Stimulated activated naive CD4-positive, alpha-beta T cell (primary cell): ENCODE results near the gene TCAIM.
A peak's percentile ranks its signal among the peaks of the same experiment; 100 is the strongest.
"Not testable (repeated sequence)": the region's sequence is repeated elsewhere in the genome, so short reads cannot be mapped to it uniquely, and the experiment has no call there.

ENCODE experiments used
- DNase-seq, 6 experiments: peaks; one replicate each; lab custom pipeline; 2025; lab: John Stamatoyannopoulos, UW

TCAIM gene

GRCh38 chr3:44416031-44417030, 77.8 kb downstream of the TCAIM start:
- DNase-seq, result no peak

GRCh38 chr3:44418118-44418517, 79.6 kb downstream of the TCAIM start:
- DNase-seq, result not testable (repeated sequence)

- DNase-seq, result no peak
Observed at GRCh38 chr3:44418549-44418948, 80.0 kb downstream of the TCAIM start.

- DNase-seq, result no peak
Observed at GRCh38 chr3:44419116-44419922, 80.8 kb downstream of the TCAIM start.

GRCh38 chr3:44419923-44420650, 81.5 kb downstream of the TCAIM start:
- no peak for DNase-seq

GRCh38 chr3:44420676-44421075, 82.1 kb downstream of the TCAIM start:
- no peak for DNase-seq

DNA sequence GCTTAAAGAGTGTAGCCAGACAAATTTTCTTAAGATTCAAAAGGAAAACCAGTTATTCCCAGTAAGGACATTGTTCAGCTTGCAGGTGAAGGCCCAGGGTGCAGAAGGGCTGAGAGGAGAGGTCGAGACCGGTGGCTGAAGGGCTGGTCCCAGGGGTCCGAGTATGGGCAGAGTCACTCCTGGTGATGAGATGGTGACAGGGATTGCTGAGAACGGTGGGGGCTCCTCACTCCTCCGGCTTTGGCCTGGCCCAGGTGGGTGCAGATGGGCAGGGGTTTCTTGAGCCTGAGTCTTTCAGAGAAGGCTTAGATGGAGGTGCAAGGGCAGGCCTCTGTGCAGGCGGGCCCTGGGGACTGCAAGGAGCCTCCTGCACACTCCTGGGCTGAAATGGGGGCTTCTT, 82.7 kb downstream of the TCAIM start:
- no peak for DNase-seq

GRCh38 chr3:44424758-44425157, 86.2 kb downstream of the TCAIM start:
- DNase-seq, result no peak

- no peak for DNase-seq
Observed at GRCh38 chr3:44427683-44428082, 89.1 kb downstream of the TCAIM start.

DNA sequence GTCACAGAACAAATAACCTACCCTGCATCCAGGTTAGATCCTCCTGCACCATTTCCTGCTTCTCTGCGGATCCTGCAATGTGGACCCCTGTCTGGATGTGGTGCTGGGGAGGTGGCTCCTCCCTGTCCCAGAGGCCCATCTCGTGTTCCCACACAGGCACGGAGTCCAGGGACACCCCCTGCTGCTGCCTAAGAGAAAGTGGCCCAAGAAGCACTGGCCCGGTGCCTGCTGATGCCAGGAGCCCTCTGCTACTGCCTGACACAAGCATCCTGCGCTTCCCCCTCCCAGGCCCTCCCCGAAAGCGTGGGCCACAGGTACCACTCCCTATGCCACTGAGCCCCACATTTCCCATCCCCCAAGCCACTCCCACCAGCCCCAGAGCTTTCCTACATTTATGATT, 90.3 kb downstream of the TCAIM start:
- no peak for DNase-seq

- no peak for DNase-seq
Observed at GRCh38 chr3:44429459-44429858, 90.9 kb downstream of the TCAIM start.

DNA sequence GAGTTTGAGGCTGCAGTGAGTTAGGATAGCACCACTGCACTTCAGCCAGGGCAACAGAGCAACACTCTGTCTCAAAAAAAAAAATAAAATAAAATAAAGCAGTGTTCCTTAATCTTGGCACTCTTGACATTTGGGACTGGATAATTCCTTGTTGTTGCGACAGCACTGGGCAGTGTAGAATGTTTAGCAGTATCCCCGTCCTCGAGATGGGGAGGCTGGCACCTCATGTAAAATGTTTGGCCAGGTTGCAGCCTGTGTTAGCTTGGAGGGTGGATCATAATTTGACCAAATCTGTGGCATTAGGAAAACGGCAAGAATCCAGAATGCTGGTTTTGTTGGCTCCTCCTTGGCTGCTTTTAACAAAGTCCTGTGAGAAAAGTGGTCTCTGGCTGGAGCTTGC, 91.9 kb downstream of the TCAIM start:
- no peak for DNase-seq

- DNase-seq, result no peak
Observed at GRCh38 chr3:44434834-44435510, 96.4 kb downstream of the TCAIM start.

GRCh38 chr3:44436181-44436580, 97.6 kb downstream of the TCAIM start:
- no peak for DNase-seq

GRCh38 chr3:44437800-44438199, 99.2 kb downstream of the TCAIM start:
- no peak for DNase-seq

DNA sequence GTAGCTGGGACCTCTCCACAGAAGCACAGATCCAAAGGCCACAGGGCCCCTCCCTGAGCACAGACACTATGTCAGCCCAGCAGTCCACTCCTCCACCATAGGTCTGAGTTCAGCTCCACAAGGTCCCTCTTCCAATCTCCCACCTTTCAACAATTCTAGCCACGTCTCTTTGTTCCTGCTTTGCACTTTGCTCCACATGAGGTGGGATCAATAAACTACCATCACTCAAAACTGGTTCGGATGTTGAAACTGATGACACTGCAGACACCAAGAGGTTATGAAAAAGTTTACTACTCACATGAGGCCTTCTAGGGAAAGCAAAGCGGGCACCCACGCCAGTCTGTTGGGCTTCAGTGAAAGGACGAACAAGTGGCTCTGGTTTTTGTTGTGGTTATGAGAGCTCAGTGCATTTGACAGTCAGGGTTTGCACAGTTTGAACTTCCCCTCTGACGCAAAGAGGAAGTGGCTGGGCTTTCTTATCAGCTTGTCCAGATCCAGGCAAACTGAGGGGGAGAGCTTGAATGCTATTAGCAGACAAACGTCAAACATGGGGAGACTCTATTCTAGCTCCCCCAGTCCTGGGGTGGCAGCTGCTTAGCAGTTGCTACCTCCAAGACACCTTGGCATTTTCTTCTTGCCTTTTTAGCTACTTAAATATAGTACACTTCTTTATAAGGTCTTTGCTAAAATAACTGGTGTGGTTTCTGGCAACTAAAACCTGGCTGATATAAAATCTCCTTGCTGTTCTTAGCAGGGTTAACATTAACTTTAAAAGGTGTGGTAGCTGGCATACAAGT, 101.1 kb downstream of the TCAIM start:
- DNase-seq, result peak; percentile 4 to 76 (median 48)

DNA sequence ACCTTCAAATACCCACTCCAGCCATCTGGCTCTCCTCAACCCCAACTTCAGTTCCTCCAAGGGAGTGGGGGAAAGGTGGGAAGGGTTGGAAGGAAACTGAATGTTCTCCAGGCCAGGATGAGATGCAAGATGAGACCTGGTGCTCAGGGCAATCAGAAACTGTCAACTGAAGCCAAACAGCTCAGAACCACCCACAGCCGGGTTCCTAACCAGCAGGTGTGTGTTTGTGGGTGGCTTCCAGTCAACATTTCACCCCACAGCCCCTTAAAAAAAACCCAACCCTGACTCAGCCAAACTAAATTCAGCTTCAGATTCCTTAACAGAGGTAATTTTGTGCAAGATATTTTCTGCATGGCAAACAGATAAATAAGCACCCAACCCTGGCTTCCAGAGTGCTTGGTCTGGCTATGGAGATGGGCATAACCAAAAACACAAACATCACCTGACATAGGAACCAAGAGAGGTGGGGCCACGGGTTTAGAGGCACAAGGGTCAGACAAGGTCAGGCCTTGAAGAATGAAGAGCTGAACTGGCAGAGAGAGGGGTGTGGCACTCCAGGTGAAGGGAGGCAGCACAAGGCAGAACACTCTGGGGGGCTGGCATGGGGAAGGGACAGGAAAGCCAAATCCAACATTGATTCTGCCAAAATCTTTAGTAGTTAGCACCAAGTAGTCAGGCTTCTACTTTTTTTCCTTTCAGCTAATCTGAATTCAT, 104.2 kb downstream of the TCAIM start:
- DNase-seq, result no peak

DNA sequence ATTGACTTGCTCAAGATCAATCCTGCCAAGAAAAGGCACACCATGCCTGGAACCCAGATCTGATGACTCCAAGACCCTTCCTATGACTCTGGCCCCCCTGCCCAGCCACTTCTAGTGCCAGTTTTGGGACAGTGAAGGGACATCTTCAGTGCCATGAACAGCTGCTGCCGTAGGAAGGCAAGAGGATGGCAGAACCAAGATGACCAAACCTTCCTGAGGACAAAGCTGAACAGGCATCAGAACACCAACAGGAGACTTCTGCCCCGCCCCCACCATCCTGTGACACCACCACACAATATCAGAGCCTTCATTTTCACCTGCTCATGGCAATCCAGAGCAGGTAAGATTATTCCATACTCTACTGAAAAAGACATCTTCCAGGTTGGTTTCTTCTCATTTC, 105.9 kb downstream of the TCAIM start:
- no peak for DNase-seq

DNA sequence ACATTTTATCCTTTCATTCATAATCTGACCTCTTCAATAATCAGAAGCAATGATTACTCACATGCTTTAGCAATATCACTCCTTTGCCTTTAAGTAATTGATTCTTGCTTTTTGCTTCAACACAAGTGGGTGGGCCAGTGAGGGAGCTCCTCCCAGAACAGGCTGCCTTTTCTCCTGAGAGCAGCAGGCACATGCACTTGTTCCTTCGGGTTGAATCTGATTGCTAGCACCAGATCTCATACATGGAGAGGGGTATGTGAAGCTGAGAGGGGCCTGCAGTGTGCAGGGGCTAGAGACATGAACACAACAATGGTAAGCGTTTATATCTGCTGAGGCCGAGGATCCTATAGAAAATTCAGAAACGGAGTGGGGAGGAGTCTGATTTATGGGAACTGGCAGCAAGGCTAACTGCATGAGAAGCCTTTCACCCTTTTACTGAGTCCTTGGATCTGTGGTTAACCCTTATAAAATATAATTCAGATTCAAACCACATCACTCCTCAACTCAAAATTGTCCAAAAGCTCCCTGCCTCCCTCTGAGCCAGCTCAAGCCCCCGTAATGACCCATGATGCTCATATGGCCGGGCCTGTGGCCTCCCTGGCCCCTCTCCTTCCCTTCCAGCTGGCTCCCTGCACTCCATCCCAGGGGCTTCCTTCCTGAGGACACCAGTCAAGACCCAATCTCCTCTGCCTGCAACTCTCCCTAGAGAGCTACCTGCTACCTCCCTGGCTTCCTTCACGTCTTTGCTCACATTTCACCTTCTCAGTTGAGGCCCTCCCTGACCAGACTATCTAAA, 106.5 kb downstream of the TCAIM start:
- DNase-seq, result no peak
